IMR-90 (cell line): ENCODE measurements around the gene PILRB. TPM values are rescaled to one million over a fixed set of nuclear protein-coding genes. Genes with fewer than 3 reads are reported as not detected.

Experiments used
- ATAC-seq: fragments of 200-7000 bp; cut with Tn5 transposase; 2 replicates; pipeline ENCODE4 v1.9.1; 2020; ENCODE audit warnings: low read depth, mild to moderate bottlenecking, moderate library complexity
- BruUV-seq: library from RNA; stranded (reverse); fragments of 400-500 nt; replicated peaks from 2 replicates; lab custom pipeline; 2021; lab: Mats Ljungman, UMichigan
- CTCF ChIA-PET: fragments of 300-600 bp; formaldehyde crosslinking; extraction: SDS; loops from one replicate; lab custom pipeline; 2021; ENCODE audit warnings: antibody characterized with exemption; lab: Yijun Ruan, JAX
- POLR2A ChIA-PET: fragments of 300-600 bp; sonication (Branson Sonifier 250); formaldehyde crosslinking; loops from one replicate; lab custom pipeline; 2022; ENCODE audit warnings: antibody characterized with exemption; ENCODE audit not compliant: unreplicated experiment; lab: Charles Lee
- DNase-seq: peaks from one replicate; pipeline ENCODE4 v3.0.0; 2013
- H2AFZ ChIP-seq: replicated peaks from 2 replicates; pipeline ENCODE3; 2013; ENCODE audit warnings: low read length, mild to moderate bottlenecking; ENCODE audit not compliant: poor library complexity
- H2AK5ac ChIP-seq: 2 replicates; pipeline ENCODE4 v1.6.1; 2013; ENCODE audit warnings: low read depth, low read length, inconsistent platforms
- H2AK9ac ChIP-seq: replicated peaks from 2 replicates; pipeline ENCODE3; 2013; ENCODE audit warnings: mild to moderate bottlenecking, low read depth, low read length, moderate library complexity; ENCODE audit not compliant: poor library complexity
- H2BK120ac ChIP-seq: 2 replicates; pipeline ENCODE4 v1.6.1; 2013; ENCODE audit warnings: low read depth, low read length, inconsistent platforms
- H2BK15ac ChIP-seq: 3 replicates; pipeline ENCODE4 v1.6.1; 2013; ENCODE audit warnings: low read depth, low read length, inconsistent platforms
- H2BK20ac ChIP-seq: 2 replicates; pipeline ENCODE4 v1.6.1; 2013; ENCODE audit warnings: low read depth, mild to moderate bottlenecking, inconsistent platforms, low read length, moderate library complexity
- H2BK5ac ChIP-seq: 2 replicates; pipeline ENCODE4 v1.6.1; 2013; ENCODE audit warnings: mild to moderate bottlenecking, low read depth, low read length, inconsistent platforms; ENCODE audit not compliant: poor library complexity, severe bottlenecking
- H3K14ac ChIP-seq: replicated peaks from 2 replicates; pipeline ENCODE4 v1.6.1; 2013; ENCODE audit warnings: low read depth, low read length, inconsistent platforms
- H3K18ac ChIP-seq: 2 replicates; pipeline ENCODE4 v1.6.1; 2013; ENCODE audit warnings: low read depth, low read length, control low read depth
- H3K23ac ChIP-seq: 2 replicates; pipeline ENCODE4 v1.6.1; 2013; ENCODE audit warnings: low read depth, low read length, inconsistent platforms
- H3K27ac ChIP-seq: 2 replicates; pipeline ENCODE4 v1.5.1; 2013; ENCODE audit warnings: mild to moderate bottlenecking, control low read depth, low read length; ENCODE audit not compliant: insufficient read depth
- H3K27me3 ChIP-seq: 2 replicates; pipeline ENCODE4 v1.6.1; 2013; ENCODE audit warnings: low read length; ENCODE audit not compliant: control insufficient read depth, insufficient read depth
- H3K36me3 ChIP-seq: 2 replicates; pipeline ENCODE4 v1.6.1; 2013; ENCODE audit warnings: low read length, mixed read lengths; ENCODE audit not compliant: control insufficient read depth, insufficient read depth
- H3K4ac ChIP-seq: 2 replicates; pipeline ENCODE4 v1.6.1; 2013; ENCODE audit warnings: low read depth, low read length, inconsistent platforms
- H3K4me1 ChIP-seq: 2 replicates; pipeline ENCODE4 v1.6.1; 2013; ENCODE audit warnings: low read length, mixed read lengths; ENCODE audit not compliant: control insufficient read depth, insufficient read depth
- H3K4me2 ChIP-seq: 2 replicates; pipeline ENCODE4 v1.6.1; 2013; ENCODE audit warnings: low read depth, mild to moderate bottlenecking, control low read depth, low read length, moderate library complexity
- H3K4me3 ChIP-seq: 2 replicates; pipeline ENCODE4 v1.5.1; 2013; ENCODE audit warnings: low read depth, mild to moderate bottlenecking, control low read depth, low read length, moderate library complexity; ENCODE audit not compliant: insufficient read depth
- H3K56ac ChIP-seq: 2 replicates; pipeline ENCODE4 v1.6.1; 2013; ENCODE audit warnings: low read length, inconsistent platforms; ENCODE audit not compliant: insufficient read depth; ENCODE audit errors: extremely low read depth
- H3K79me1 ChIP-seq, 2 experiments: 2 replicates each; pipeline ENCODE4 v1.6.1; 2013; ENCODE audit warnings: low read length in 2 of 2, inconsistent platforms in 1 of 2, low read depth in 1 of 2
- H3K9ac ChIP-seq: 2 replicates; pipeline ENCODE4 v1.6.1; 2013; ENCODE audit warnings: low read depth, low read length, control low read depth
- H3K9me1 ChIP-seq: 2 replicates; pipeline ENCODE4 v1.6.1; 2013; ENCODE audit warnings: low read length, inconsistent platforms; ENCODE audit not compliant: insufficient read depth
- H3K9me3 ChIP-seq: 2 replicates; pipeline ENCODE4 v1.6.1; 2013; ENCODE audit warnings: low read length; ENCODE audit not compliant: control insufficient read depth, insufficient read depth
- H4K20me1 ChIP-seq: 2 replicates; pipeline ENCODE4 v1.6.1; 2013; ENCODE audit warnings: low read length, inconsistent platforms; ENCODE audit not compliant: insufficient read depth
- H4K5ac ChIP-seq: 2 replicates; pipeline ENCODE4 v1.6.1; 2013; ENCODE audit warnings: mild to moderate bottlenecking, low read depth, low read length, control low read depth
- H4K8ac ChIP-seq, 2 experiments: 2 replicates each; pipeline ENCODE4 v1.6.1; 2013; ENCODE audit warnings: low read depth in 2 of 2, low read length in 2 of 2, control low read depth in 1 of 2, inconsistent platforms in 1 of 2
- H4K91ac ChIP-seq: 2 replicates; pipeline ENCODE4 v1.6.1; 2013; ENCODE audit warnings: low read depth, low read length, inconsistent platforms; ENCODE audit not compliant: insufficient read depth
- CTCF ChIP-seq: conservative IDR thresholded peaks from 2 replicates; pipeline ENCODE4 v1.5.1; 2012; ENCODE audit warnings: mild to moderate bottlenecking, low read depth, low read length, improper control_type of control experiment
- SMC3 ChIP-seq: fragments of 150-350 bp; IDR thresholded peaks from 2 replicates; pipeline ENCODE4 v1.6.1; 2016; ENCODE audit warnings: low read depth, mild to moderate bottlenecking, antibody characterized with exemption, low read length, moderate library complexity
- WGBS, 2 experiments: methylation state at CpG; one replicate each; pipeline versions ENCODE4 v1.1.5 to v1.1.7; 2013; ENCODE audit warnings: missing lambda C conversion rate in 2 of 2; ENCODE audit not compliant: insufficient read length in 1 of 2; ENCODE audit errors: extremely low coverage in 2 of 2; 5-methylcytosine and 5-hydroxymethylcytosine counted together
- dilution Hi-C: fragments of 300-500 bp; cut with HindIII; formaldehyde crosslinking; loops from one replicate; pipeline ENCODE4 v1.14.3; 2018; ENCODE audit warnings: low sequenced_read_pairs; ENCODE audit not compliant: unreplicated experiment
- in situ Hi-C: fragments of 300-500 bp; cut with MboI; formaldehyde crosslinking; loops from 3 replicates; pipeline ENCODE4 v1.14.3; 2019; ENCODE audit warnings: low sequenced_read_pairs, inconsistent platforms, mixed read lengths
- intact Hi-C: fragments of 100-400 bp; cut with micrococcal nuclease; formaldehyde crosslinking; loops from 2 replicates; pipeline ENCODE4 v1.10.0; 2022
- polyA plus RNA-seq, 3 experiments: library from polyadenylated mRNA; depleted of rRNA; stranded (reverse); fragments of >200 nt; gene quantifications; 2 replicates each; pipeline ENCODE4 v1.2.3, GENCODE V29; 2012; ENCODE audit warnings: low replicate concordance in 1 of 3
- total RNA-seq: library from RNA; depleted of rRNA; stranded (reverse); fragments of >200 nt; gene quantifications from 2 replicates; pipeline ENCODE4 v1.2.3, GENCODE V29; 2012

PILRB gene
- total and polyA plus RNA-seq, 2 of the 4 experiments (the other 2 are of a cell fraction): 3.4 to 22.2 TPM

GRCh38 chr7:100353685-100354330 is 4.1 kb upstream of the PILRB start:
- Histone ChIP-seq H3K79me1 (peaks cover 4 to 20% of the 10 kb centered on the region in 2 experiments; a peak in 2 of 4 replicates), H2BK15ac (no peak overlapping the region), H3K27ac (no peak overlapping the region), H3K56ac (no peak overlapping the region), H4K20me1 (no peaks in the 10 kb centered on the region; the same call in 1 of the 2 replicates), H4K8ac (no peak overlapping the region), H2AFZ (no peak overlapping the region), H2BK20ac (no peak overlapping the region), H3K9me3 (no peaks in the 10 kb centered on the region), H2BK5ac (no peak overlapping the region), H3K27me3 (no peaks in the 10 kb centered on the region), H2AK5ac (no peak overlapping the region), H3K23ac (no peak overlapping the region), H2BK120ac (no peak overlapping the region), H3K18ac (no peak overlapping the region), H3K4me3 (no peak overlapping the region), H3K9me1 (no peaks in the 10 kb centered on the region), H3K36me3 (peaks cover 74% of the 10 kb centered on the region), H2AK9ac (no peak overlapping the region), H3K9ac (no peak overlapping the region), H4K5ac (no peak overlapping the region), H4K91ac (no peak overlapping the region), H3K4me1 (no peaks in the 10 kb centered on the region), H3K4me2 (no peak overlapping the region), H3K14ac (no peak overlapping the region), H3K4ac (no peak overlapping the region)
- ATAC-seq (no peak), DNase-seq (no peak)
- ChIA-PET POLR2A (no interaction called here), CTCF (no interaction called here)
- dilution Hi-C loops: no loop called here
- no TSS peak for BruUV-seq
- intact Hi-C loops: no loop called here
- TF ChIP-seq SMC3 (no peak), CTCF (no peak)
- WGBS, 2 experiments: 70% methylated on average over 2 of the region's 6 CpGs; no CpG with 5 or more reads in 1 of the 2 experiments
- in situ Hi-C loops: no loop called here
